DND-41 (cell line): ENCODE measurements around the gene DAG1.
A peak's percentile ranks its signal among the peaks of the same experiment; 100 is the strongest.

Experiments
- ATAC-seq: fragments of 200-7000 bp; cut with Tn5 transposase; 3 replicates; pipeline ENCODE4 v1.9.1; 2021; ENCODE audit warnings: low read depth; ENCODE audit not compliant: insufficient read depth
- DNase-seq: peaks from one replicate; pipeline ENCODE4 v3.0.0-alpha.2; 2020
- H2AFZ ChIP-seq: 2 replicates; pipeline ENCODE4 v1.6.0; 2012; ENCODE audit warnings: low read depth, low read length
- H3K27ac ChIP-seq: 2 replicates; pipeline ENCODE4 v1.5.1; 2012; ENCODE audit warnings: low read length, inconsistent platforms
- H3K27me3 ChIP-seq: fragments of 200-600 bp; sonication (generic); 2 replicates; pipeline ENCODE4 v1.6.0; 2012; ENCODE audit warnings: low read length, mild to moderate bottlenecking, inconsistent platforms; ENCODE audit not compliant: insufficient read depth, poor library complexity
- H3K36me3 ChIP-seq: 2 replicates; pipeline ENCODE4 v1.5.1; 2012; ENCODE audit warnings: low read length, inconsistent platforms; ENCODE audit not compliant: insufficient read depth
- H3K4me1 ChIP-seq: 2 replicates; pipeline ENCODE4 v1.5.1; 2012; ENCODE audit warnings: mild to moderate bottlenecking, low read length; ENCODE audit not compliant: insufficient read depth
- H3K4me2 ChIP-seq: 2 replicates; pipeline ENCODE4 v1.6.0; 2012; ENCODE audit warnings: mild to moderate bottlenecking, moderate library complexity, low read length, inconsistent platforms; ENCODE audit not compliant: insufficient read depth
- H3K4me3 ChIP-seq, 2 experiments: fragments of 200-600 bp in 1 of 2; shearing (Covaris generic) in 1 of 2; 2 replicates each; pipeline ENCODE4 v1.5.1; 2012 to 2016; ENCODE audit warnings: inconsistent platforms in 2 of 2, low read length in 2 of 2, mild to moderate bottlenecking in 2 of 2, low read depth in 1 of 2, moderate library complexity in 1 of 2
- H3K79me2 ChIP-seq: 2 replicates; pipeline ENCODE4 v1.6.0; 2012; ENCODE audit warnings: low read length, inconsistent platforms; ENCODE audit not compliant: insufficient read depth
- H3K9ac ChIP-seq: 2 replicates; pipeline ENCODE4 v1.6.0; 2012; ENCODE audit warnings: low read depth, mild to moderate bottlenecking, inconsistent platforms, low read length, moderate library complexity
- H3K9me3 ChIP-seq: 2 replicates; pipeline ENCODE4 v1.5.1; 2012; ENCODE audit warnings: low read length, moderate library complexity, mild to moderate bottlenecking, inconsistent platforms; ENCODE audit not compliant: insufficient read depth, severe bottlenecking
- H4K20me1 ChIP-seq: 2 replicates; pipeline ENCODE4 v1.6.0; 2012; ENCODE audit warnings: low read length; ENCODE audit not compliant: insufficient read depth
- EZH2 ChIP-seq: IDR thresholded peaks from 3 replicates; pipeline ENCODE4 v1.6.1; 2012; ENCODE audit warnings: borderline replicate concordance, low read depth, mild to moderate bottlenecking, moderate library complexity, low read length, inconsistent platforms; ENCODE audit not compliant: severe bottlenecking
- TF ChIP-seq, protein P1 (sequence below): IDR thresholded peaks from 2 replicates; pipeline ENCODE4 v1.5.1; 2012; ENCODE audit warnings: borderline replicate concordance, low read length, moderate library complexity, mild to moderate bottlenecking; ENCODE audit not compliant: poor library complexity, severe bottlenecking; ENCODE audit errors: extremely low read depth

DAG1 gene

DNA sequence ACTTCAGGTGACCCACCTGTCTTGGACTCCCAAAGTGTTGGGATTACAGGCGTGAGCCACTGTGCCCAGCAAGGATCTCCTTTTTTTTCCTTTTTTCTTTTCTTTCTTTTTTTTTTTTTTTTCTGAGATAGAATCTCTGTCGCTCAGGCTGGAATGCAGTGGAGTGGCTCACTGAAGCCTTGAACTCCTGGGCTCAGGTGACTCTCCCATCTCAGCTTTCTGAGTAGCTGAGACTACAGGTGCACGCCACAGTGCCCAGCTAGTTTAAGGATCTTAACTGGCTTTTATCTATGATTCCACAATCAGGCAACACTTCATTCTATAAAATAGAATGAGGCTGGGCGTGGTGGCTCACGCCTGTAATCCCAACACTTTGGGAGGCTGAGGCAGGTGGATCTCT is 24.7 kb upstream of the DAG1 start:
- Histone ChIP-seq H3K27me3 (no peaks in the 10 kb centered on the region), H3K4me3 (no peak overlapping the region), H3K36me3 (no peaks in the 10 kb centered on the region), H3K4me1 (peaks cover 7% of the 10 kb centered on the region), H3K79me2 (no peaks in the 10 kb centered on the region), H4K20me1 (no peaks in the 10 kb centered on the region), H3K4me2 (no peak overlapping the region), H3K9ac (no peak overlapping the region), H3K9me3 (no peaks in the 10 kb centered on the region), H2AFZ (no peak overlapping the region), H3K27ac (no peak overlapping the region)
- ATAC-seq (no peak), DNase-seq (no peak)
- TF ChIP-seq EZH2, result no peak
- TF ChIP-seq, protein P1, sequence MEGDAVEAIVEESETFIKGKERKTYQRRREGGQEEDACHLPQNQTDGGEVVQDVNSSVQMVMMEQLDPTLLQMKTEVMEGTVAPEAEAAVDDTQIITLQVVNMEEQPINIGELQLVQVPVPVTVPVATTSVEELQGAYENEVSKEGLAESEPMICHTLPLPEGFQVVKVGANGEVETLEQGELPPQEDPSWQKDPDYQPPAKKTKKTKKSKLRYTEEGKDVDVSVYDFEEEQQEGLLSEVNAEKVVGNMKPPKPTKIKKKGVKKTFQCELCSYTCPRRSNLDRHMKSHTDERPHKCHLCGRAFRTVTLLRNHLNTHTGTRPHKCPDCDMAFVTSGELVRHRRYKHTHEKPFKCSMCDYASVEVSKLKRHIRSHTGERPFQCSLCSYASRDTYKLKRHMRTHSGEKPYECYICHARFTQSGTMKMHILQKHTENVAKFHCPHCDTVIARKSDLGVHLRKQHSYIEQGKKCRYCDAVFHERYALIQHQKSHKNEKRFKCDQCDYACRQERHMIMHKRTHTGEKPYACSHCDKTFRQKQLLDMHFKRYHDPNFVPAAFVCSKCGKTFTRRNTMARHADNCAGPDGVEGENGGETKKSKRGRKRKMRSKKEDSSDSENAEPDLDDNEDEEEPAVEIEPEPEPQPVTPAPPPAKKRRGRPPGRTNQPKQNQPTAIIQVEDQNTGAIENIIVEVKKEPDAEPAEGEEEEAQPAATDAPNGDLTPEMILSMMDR, result no peak

DNA sequence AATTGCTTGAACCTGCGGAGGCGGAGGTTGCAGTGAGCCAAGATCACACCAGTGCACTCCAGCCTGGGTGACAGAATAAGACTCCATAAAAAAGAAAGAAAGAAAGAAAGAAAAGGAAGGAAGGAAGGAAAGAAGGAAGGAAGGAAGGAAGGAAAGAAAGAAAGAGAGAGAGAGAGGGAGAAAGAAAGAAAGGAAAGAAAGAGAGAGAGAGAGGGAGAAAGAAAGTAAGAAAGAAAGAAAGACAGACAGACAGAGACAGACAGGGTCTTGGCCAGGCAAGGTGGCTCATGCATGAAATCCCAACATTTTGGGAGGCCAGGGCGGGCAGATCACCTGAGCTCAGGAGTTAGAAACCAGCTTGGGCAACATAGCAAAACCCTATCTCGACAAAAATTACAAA is 16.4 kb upstream of the DAG1 start:
- peaks cover 7% of the 10 kb centered on the region for H3K4me1 ChIP-seq
- no peak overlapping the region for H3K4me3 ChIP-seq
- H3K9me3 ChIP-seq, result no peaks in the 10 kb centered on the region
- H3K27ac ChIP-seq, result no peak overlapping the region
- TF ChIP-seq, protein P1, result no peak
- no peak for TF ChIP-seq EZH2
- no peak for DNase-seq
- no peaks in the 10 kb centered on the region for H4K20me1 ChIP-seq
- no peaks in the 10 kb centered on the region for H3K79me2 ChIP-seq
- no peak overlapping the region for H3K4me2 ChIP-seq
- H3K36me3 ChIP-seq, result no peaks in the 10 kb centered on the region
- ATAC-seq, result no peak
- H3K27me3 ChIP-seq, result no peaks in the 10 kb centered on the region
- H3K9ac ChIP-seq, result no peak overlapping the region
- no peak overlapping the region for H2AFZ ChIP-seq

GRCh38 chr3:49454458-49454857 is 15.6 kb upstream of the DAG1 start:
- no peak overlapping the region for H3K4me3 ChIP-seq
- no peak for DNase-seq
- no peak overlapping the region for H2AFZ ChIP-seq
- no peaks in the 10 kb centered on the region for H3K79me2 ChIP-seq
- no peaks in the 10 kb centered on the region for H3K4me1 ChIP-seq
- H3K27me3 ChIP-seq, result no peaks in the 10 kb centered on the region
- ATAC-seq, result no peak
- no peak overlapping the region for H3K9ac ChIP-seq
- no peaks in the 10 kb centered on the region for H4K20me1 ChIP-seq
- H3K27ac ChIP-seq, result no peak overlapping the region
- no peaks in the 10 kb centered on the region for H3K36me3 ChIP-seq
- H3K4me2 ChIP-seq, result no peak overlapping the region
- TF ChIP-seq, protein P1, result peak; percentile 8
- no peak for TF ChIP-seq EZH2
- no peaks in the 10 kb centered on the region for H3K9me3 ChIP-seq
